HepG2 (cell line): Measurements from ENCODE around the gene BCKDHA. TPM values are rescaled to one million over a fixed set of nuclear protein-coding genes. Genes with fewer than 3 reads are reported as not detected.

Experiments
- ATF7 ChIP-seq, 2 experiments: fragments of 450-650 bp in 1 of 2; sonication (generic) in 1 of 2; formaldehyde crosslinking in 1 of 2; IDR thresholded peaks; 2 replicates each; pipeline versions ENCODE4 v1.4.0 to v1.6.1; 2016 to 2020; ENCODE audit warnings: antibody characterized with exemption in 1 of 2, mild to moderate bottlenecking in 1 of 2, missing genetic modification reagents in 1 of 2
- CREM ChIP-seq, 2 experiments: sonication (generic) in 1 of 2; formaldehyde crosslinking in 1 of 2; IDR thresholded peaks; 2 replicates each; pipeline versions ENCODE4 v1.4.0 to v1.6.1; 2016 to 2020; ENCODE audit warnings: antibody characterized with exemption in 1 of 2, mild to moderate bottlenecking in 1 of 2, missing genetic modification reagents in 1 of 2
- FOXA1 ChIP-seq, 2 experiments: fragments of 450-650 bp in 1 of 2; sonication (generic) in 1 of 2; formaldehyde crosslinking in 1 of 2; IDR thresholded peaks; 2 replicates each; pipeline versions ENCODE4 v1.4.0 to v1.6.1; 2016 to 2020; ENCODE audit warnings: missing genetic modification reagents in 1 of 2
- HDAC2 ChIP-seq: sonication (generic); formaldehyde crosslinking; IDR thresholded peaks from 2 replicates; pipeline ENCODE4 v1.4.0; 2020; ENCODE audit warnings: missing genetic modification reagents
- KLF15 ChIP-seq: sonication (generic); formaldehyde crosslinking; IDR thresholded peaks from 2 replicates; pipeline ENCODE4 v1.8.1; 2023; ENCODE audit warnings: borderline replicate concordance, mild to moderate bottlenecking, inconsistent platforms, missing genetic modification reagents, mixed read lengths
- MED8 ChIP-seq: sonication (generic); formaldehyde crosslinking; IDR thresholded peaks from 2 replicates; pipeline ENCODE4 v1.8.1; 2023; ENCODE audit warnings: mild to moderate bottlenecking, missing genetic modification reagents; ENCODE audit not compliant: insufficient replicate concordance
- NFATC3 ChIP-seq: sonication (generic); formaldehyde crosslinking; IDR thresholded peaks from 2 replicates; pipeline ENCODE4 v1.5.1; 2020; ENCODE audit warnings: mild to moderate bottlenecking, missing genetic modification reagents
- PCBP1 ChIP-seq: fragments of 200-400 bp; formaldehyde crosslinking; IDR thresholded peaks from 2 replicates; pipeline ENCODE4 v1.6.1; 2017; ENCODE audit warnings: mild to moderate bottlenecking, low read depth, low read length, borderline replicate concordance
- RAD21 ChIP-seq: fragments of 450-650 bp; formaldehyde crosslinking; IDR thresholded peaks from 2 replicates; pipeline ENCODE4 v1.5.0; 2020; ENCODE audit warnings: mild to moderate bottlenecking
- RERE ChIP-seq: IDR thresholded peaks from 2 replicates; pipeline ENCODE4 v1.6.1; 2016; ENCODE audit warnings: low read depth, missing genetic modification reagents, missing compliant biosample characterization
- SALL2 ChIP-seq: sonication (generic); formaldehyde crosslinking; IDR thresholded peaks from 2 replicates; pipeline ENCODE4 v1.8.1; 2023; ENCODE audit warnings: mild to moderate bottlenecking, missing genetic modification reagents, inconsistent platforms
- SRSF4 ChIP-seq: fragments of 200-400 bp; formaldehyde crosslinking; IDR thresholded peaks from one replicate; pipeline ENCODE4 v1.6.1; 2018; ENCODE audit warnings: mild to moderate bottlenecking, low read depth, low read length, moderate library complexity; ENCODE audit not compliant: poor library complexity, severe bottlenecking
- TSC22D2 ChIP-seq: sonication (generic); formaldehyde crosslinking; IDR thresholded peaks from 2 replicates; pipeline ENCODE4 v1.5.1; 2020; ENCODE audit warnings: missing genetic modification reagents, mild to moderate bottlenecking, borderline replicate concordance
- ZBTB21 ChIP-seq: sonication (generic); formaldehyde crosslinking; IDR thresholded peaks from 2 replicates; pipeline ENCODE4 v1.4.0; 2020; ENCODE audit warnings: missing genetic modification reagents
- ZNF296 ChIP-seq: sonication (generic); formaldehyde crosslinking; conservative IDR thresholded peaks from 2 replicates; pipeline ENCODE4 v1.5.0; 2020; ENCODE audit warnings: mild to moderate bottlenecking, missing genetic modification reagents
- ZNF30 ChIP-seq: sonication (generic); formaldehyde crosslinking; IDR thresholded peaks from 2 replicates; pipeline ENCODE4 v1.5.0; 2020; ENCODE audit warnings: mild to moderate bottlenecking, missing genetic modification reagents
- ZNF326 ChIP-seq: sonication (generic); formaldehyde crosslinking; IDR thresholded peaks from 2 replicates; pipeline ENCODE4 v1.4.0; 2020; ENCODE audit warnings: missing genetic modification reagents, borderline replicate concordance
- ZNF343 ChIP-seq: sonication (generic); formaldehyde crosslinking; IDR thresholded peaks from 2 replicates; pipeline ENCODE4 v1.4.0; 2020; ENCODE audit warnings: mild to moderate bottlenecking, missing genetic modification reagents
- ZNF350 ChIP-seq: sonication (generic); formaldehyde crosslinking; IDR thresholded peaks from 2 replicates; pipeline ENCODE4 v1.4.0; 2020; ENCODE audit warnings: mild to moderate bottlenecking, low read depth, missing genetic modification reagents, borderline replicate concordance
- ZNF780A ChIP-seq: sonication (generic); formaldehyde crosslinking; IDR thresholded peaks from 2 replicates; pipeline ENCODE4 v1.8.0; 2022; ENCODE audit warnings: mild to moderate bottlenecking, missing genetic modification reagents, moderate library complexity
- ZSCAN22 ChIP-seq: sonication (generic); formaldehyde crosslinking; IDR thresholded peaks from 2 replicates; pipeline ENCODE4 v1.4.0; 2020; ENCODE audit warnings: mild to moderate bottlenecking, missing genetic modification reagents
- polyA plus RNA-seq, 8 experiments: library from polyadenylated mRNA; depleted of rRNA in 3 of 8; stranded (reverse) in 7 of 8; unstranded in 1 of 8; fragments of >200 nt; fragmentation: Illumina TruSeq in 4 of 8; extraction: Trizol in 4 of 8; gene quantifications; 2 replicates each; pipeline versions ENCODE4 v1.2.1 to v1.2.3, GENCODE V29; 2011 to 2016; ENCODE audit warnings: low read depth in 4 of 8, missing spikeins in 1 of 8, mixed read lengths in 1 of 8; ENCODE audit not compliant: insufficient read depth in 1 of 8
- total RNA-seq, 5 experiments: library from RNA; depleted of rRNA; stranded (reverse); fragments of >200 nt; fragmentation: Illumina TruSeq; extraction: Trizol; gene quantifications; 2 replicates each; pipeline ENCODE4 v1.2.3, GENCODE V29; 2016; ENCODE audit warnings: low read depth in 1 of 5
- TF ChIP-seq, protein P1 (sequence below): sonication (generic); formaldehyde crosslinking; IDR thresholded peaks from 2 replicates; pipeline ENCODE4 v1.5.1; 2020; ENCODE audit warnings: mild to moderate bottlenecking, missing genetic modification reagents, moderate library complexity
- TF ChIP-seq, protein P2 (sequence below): IDR thresholded peaks from 2 replicates; pipeline ENCODE4 v1.6.1; 2016; ENCODE audit warnings: low read depth, borderline replicate concordance

Gene BCKDHA
- total and polyA plus RNA-seq, 2 of the 13 experiments (the other 11 are each of a cell fraction or from before 2014, with no cell fraction given), result 11.8 to 31.5 TPM

GRCh38 chr19:41424335-41425173, 26.9 kb downstream of the BCKDHA start (continued):
- no peak for TF ChIP-seq RERE (CRISPR knock-in tag)
- no peak for TF ChIP-seq RAD21 (CRISPR knock-in tag)
- TF ChIP-seq NFATC3 (CRISPR knock-in tag), result no peak
- TF ChIP-seq KLF15 (CRISPR knock-in tag), result no peak
- TF ChIP-seq ZNF30 (CRISPR knock-in tag), result no peak
- TF ChIP-seq, protein P1, sequence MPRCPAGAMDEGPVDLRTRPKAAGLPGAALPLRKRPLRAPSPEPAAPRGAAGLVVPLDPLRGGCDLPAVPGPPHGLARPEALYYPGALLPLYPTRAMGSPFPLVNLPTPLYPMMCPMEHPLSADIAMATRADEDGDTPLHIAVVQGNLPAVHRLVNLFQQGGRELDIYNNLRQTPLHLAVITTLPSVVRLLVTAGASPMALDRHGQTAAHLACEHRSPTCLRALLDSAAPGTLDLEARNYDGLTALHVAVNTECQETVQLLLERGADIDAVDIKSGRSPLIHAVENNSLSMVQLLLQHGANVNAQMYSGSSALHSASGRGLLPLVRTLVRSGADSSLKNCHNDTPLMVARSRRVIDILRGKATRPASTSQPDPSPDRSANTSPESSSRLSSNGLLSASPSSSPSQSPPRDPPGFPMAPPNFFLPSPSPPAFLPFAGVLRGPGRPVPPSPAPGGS (CRISPR knock-in tag), result no peak
- no peak for TF ChIP-seq ZNF780A (CRISPR knock-in tag)
- TF ChIP-seq HDAC2 (CRISPR knock-in tag), result 0 out of 2 replicates have a peak, but pooled peaks have one; percentile 18
- no peak for TF ChIP-seq SRSF4
- no peak for TF ChIP-seq TSC22D2 (CRISPR knock-in tag)
- no peak for TF ChIP-seq FOXA1 (IDR thresholded peaks at IDR 0.05)
- TF ChIP-seq FOXA1 (CRISPR knock-in tag; IDR thresholded peaks at IDR 0.05), result 0 out of 2 replicates have a peak, but pooled peaks have one; percentile 12
- TF ChIP-seq ZNF350 (CRISPR knock-in tag), result no peak
- no peak for TF ChIP-seq CREM (IDR thresholded peaks at IDR 0.05)
- no peak for TF ChIP-seq CREM (CRISPR knock-in tag; IDR thresholded peaks at IDR 0.05)
- no peak for TF ChIP-seq ZSCAN22 (CRISPR knock-in tag)
- no peak for TF ChIP-seq SALL2 (CRISPR knock-in tag)
- TF ChIP-seq, protein P2, sequence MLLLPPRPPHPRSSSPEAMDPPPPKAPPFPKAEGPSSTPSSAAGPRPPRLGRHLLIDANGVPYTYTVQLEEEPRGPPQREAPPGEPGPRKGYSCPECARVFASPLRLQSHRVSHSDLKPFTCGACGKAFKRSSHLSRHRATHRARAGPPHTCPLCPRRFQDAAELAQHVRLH, result no peak
- TF ChIP-seq ZNF296 (CRISPR knock-in tag), result no peak
- no peak for TF ChIP-seq ZNF343
- TF ChIP-seq ZNF326 (CRISPR knock-in tag), result no peak
- no peak for TF ChIP-seq PCBP1
- TF ChIP-seq ZBTB21 (CRISPR knock-in tag), result no peak
- TF ChIP-seq ATF7 (IDR thresholded peaks at IDR 0.05), result no peak
- no peak for TF ChIP-seq ATF7 (CRISPR knock-in tag; IDR thresholded peaks at IDR 0.05)
- TF ChIP-seq MED8 (CRISPR knock-in tag), result no peak
